ENCODE results near the gene PHPT1. TPM values are rescaled to one million over a fixed set of nuclear protein-coding genes. Genes with fewer than 3 reads are reported as not detected.
A peak's percentile ranks its signal among the peaks of the same experiment; 100 is the strongest.

PHPT1 gene
- total and polyA plus RNA-seq, 2 of the 13 experiments (the other 11 are each of a cell fraction or from before 2014, with no cell fraction given) = 189 to 192 TPM

- TF ChIP-seq TFAP4 (IDR thresholded peaks at IDR 0.05; ENCODE audit: borderline replicate concordance, low read depth) = peak; percentile 48; the same call in 1 of the 2 replicates
- TF ChIP-seq SP4 (CRISPR knock-in tag; IDR thresholded peaks at IDR 0.05) = peak; percentile 53; the same call in 1 of the 2 replicates
- TF ChIP-seq HMGXB3 (CRISPR knock-in tag; IDR thresholded peaks at IDR 0.05; ENCODE audit: borderline replicate concordance) = peak; percentile 47; the same call in 1 of the 2 replicates
- TF ChIP-seq DPF2 (CRISPR knock-in tag; IDR thresholded peaks at IDR 0.05; ENCODE audit: borderline replicate concordance, low read depth) = 0 out of 2 replicates have a peak, but pooled peaks have one; percentile 10
- TF ChIP-seq TFDP1 (CRISPR knock-in tag; IDR thresholded peaks at IDR 0.05; ENCODE audit: borderline replicate concordance) = peak; percentile 23; the same call in 1 of the 2 replicates
- TF ChIP-seq MIXL1 (CRISPR knock-in tag; IDR thresholded peaks at IDR 0.05) = peak; percentile 13; the same call in 1 of the 2 replicates
- TF ChIP-seq ZNF362 (CRISPR knock-in tag; IDR thresholded peaks at IDR 0.05; ENCODE audit: borderline replicate concordance) = peak; percentile 28; the same call in 1 of the 2 replicates
- 0 out of 2 replicates have a peak, but pooled peaks have one; percentile 35 for TF ChIP-seq CBX5 (CRISPR knock-in tag; IDR thresholded peaks at IDR 0.05; ENCODE audit: borderline replicate concordance)
- TF ChIP-seq MEF2D (CRISPR knock-in tag; IDR thresholded peaks at IDR 0.05) = peak; percentile 58; the same call in 1 of the 2 replicates
- TF ChIP-seq ZNF556 (CRISPR knock-in tag; IDR thresholded peaks at IDR 0.05; ENCODE audit: borderline replicate concordance) = peak; percentile 43; the same call in 1 of the 2 replicates
- TF ChIP-seq ZNF136 (CRISPR knock-in tag; IDR thresholded peaks at IDR 0.05; ENCODE audit: low read depth) = peak; percentile 80; the same call in 1 of the 2 replicates
- TF ChIP-seq SALL2 (CRISPR knock-in tag; IDR thresholded peaks at IDR 0.05) = peak; percentile 52; the same call in 1 of the 2 replicates
- 0 out of 2 replicates have a peak, but pooled peaks have one; percentile 16 for TF ChIP-seq TOPORS (CRISPR knock-in tag; IDR thresholded peaks at IDR 0.05)
- 0 out of 2 replicates have a peak, but pooled peaks have one; percentile 70 for TF ChIP-seq PAF1 (CRISPR knock-in tag; IDR thresholded peaks at IDR 0.05)
Observed at GRCh38 chr9:136842380-136842948, 6.7 kb upstream of the PHPT1 start, which contains the start of gene AJM1 (continued).

Data from HepG2 (cell line).